ENCODE data around the gene SFN.
"Not testable (repeated sequence)": the region's sequence is repeated elsewhere in the genome, so short reads cannot be mapped to it uniquely, and the experiment has no call there.

The SFN gene

GRCh38 chr1:26831546-26832248 is 31.3 kb upstream of the SFN start:
- peaks cover 40% of the 10 kb centered on the region for H3K36me3 ChIP-seq (replicated peaks; ENCODE audit: low read depth, low read length)
- H2AFZ ChIP-seq (ENCODE audit: low read depth, low read length), result no peak overlapping the region
- no peak overlapping the region for H3K4me3 ChIP-seq (ENCODE audit: low read length)
- no peak overlapping the region for H3K27ac ChIP-seq (ENCODE audit: low read length)
- peaks cover 7% of the 10 kb centered on the region for H4K20me1 ChIP-seq (ENCODE audit: insufficient read depth, low read length)
- no peak for TF ChIP-seq CTCF (IDR thresholded peaks at IDR 0.05; ENCODE audit: low read depth, low read length)
- no peak for TF ChIP-seq EZH2phosphoT487 (IDR thresholded peaks at IDR 0.05; ENCODE audit: low read depth)
- no peak overlapping the region for H3K4me2 ChIP-seq (ENCODE audit: low read length)
- peaks cover 50% of the 10 kb centered on the region for H3K79me2 ChIP-seq (ENCODE audit: low read length)
- no peaks in the 10 kb centered on the region for H3K9me3 ChIP-seq (ENCODE audit: insufficient read depth, low read length)
- no peak overlapping the region for H3K9ac ChIP-seq (ENCODE audit: low read length)
- H3K4me1 ChIP-seq (ENCODE audit: low read length), result peaks cover 37% of the 10 kb centered on the region
- H3K27me3 ChIP-seq (ENCODE audit: low read depth, low read length), result no peaks in the 10 kb centered on the region

- TF ChIP-seq EZH2phosphoT487 (IDR thresholded peaks at IDR 0.05; ENCODE audit: low read depth) (no peak), CTCF (IDR thresholded peaks at IDR 0.05; ENCODE audit: low read depth, low read length) (no peak)
- H2AFZ ChIP-seq (ENCODE audit: low read depth, low read length), result no peak overlapping the region
- no peak overlapping the region for H3K4me3 ChIP-seq (ENCODE audit: low read length)
- peak overlapping the region; percentile 82; the same call in 1 of the 2 replicates for H3K27ac ChIP-seq (ENCODE audit: low read length)
- H3K4me2 ChIP-seq (ENCODE audit: low read length), result peak overlapping the region; percentile 80
- no peaks in the 10 kb centered on the region for H3K27me3 ChIP-seq (ENCODE audit: low read depth, low read length)
- H3K4me1 ChIP-seq (ENCODE audit: low read length), result peaks cover 37% of the 10 kb centered on the region
- H3K36me3 ChIP-seq (replicated peaks; ENCODE audit: low read depth, low read length), result peaks cover 40% of the 10 kb centered on the region
- no peak overlapping the region for H3K9ac ChIP-seq (ENCODE audit: low read length)
- peaks cover 43% of the 10 kb centered on the region for H3K79me2 ChIP-seq (ENCODE audit: low read length)
- peaks cover 7% of the 10 kb centered on the region for H4K20me1 ChIP-seq (ENCODE audit: insufficient read depth, low read length)
- no peaks in the 10 kb centered on the region for H3K9me3 ChIP-seq (ENCODE audit: insufficient read depth, low read length)
Measured at GRCh38 chr1:26832249-26832960, 30.5 kb upstream of the SFN start.

GRCh38 chr1:26833432-26834405 is 29.2 kb upstream of the SFN start:
- H3K4me1 ChIP-seq (ENCODE audit: low read length), result peaks cover 38% of the 10 kb centered on the region
- H3K4me3 ChIP-seq (ENCODE audit: low read length), result peak overlapping the region; percentile 57
- peaks cover 40% of the 10 kb centered on the region for H3K36me3 ChIP-seq (replicated peaks; ENCODE audit: low read depth, low read length)
- H3K27ac ChIP-seq (ENCODE audit: low read length), result peak overlapping the region; percentile 82
- H4K20me1 ChIP-seq (ENCODE audit: insufficient read depth, low read length), result peaks cover 7% of the 10 kb centered on the region
- peak overlapping the region; percentile 80 for H3K4me2 ChIP-seq (ENCODE audit: low read length)
- H3K27me3 ChIP-seq (ENCODE audit: low read depth, low read length), result no peaks in the 10 kb centered on the region
- peak overlapping the region; percentile 69 for H3K9ac ChIP-seq (ENCODE audit: low read length)
- no peak overlapping the region for H2AFZ ChIP-seq (ENCODE audit: low read depth, low read length)
- H3K9me3 ChIP-seq (ENCODE audit: insufficient read depth, low read length), result no peaks in the 10 kb centered on the region
- H3K79me2 ChIP-seq (ENCODE audit: low read length), result peaks cover 30% of the 10 kb centered on the region
- TF ChIP-seq CTCF (IDR thresholded peaks at IDR 0.05; ENCODE audit: low read depth, low read length) (0 out of 2 replicates have a peak, but pooled peaks have one; percentile 7), EZH2phosphoT487 (IDR thresholded peaks at IDR 0.05; ENCODE audit: low read depth) (no peak)

GRCh38 chr1:26837665-26838064 is 25.3 kb upstream of the SFN start:
- H3K9ac ChIP-seq (ENCODE audit: low read length); H3K4me3 ChIP-seq (ENCODE audit: low read length); H2AFZ ChIP-seq (ENCODE audit: low read depth, low read length); H3K79me2 ChIP-seq (ENCODE audit: low read length); H4K20me1 ChIP-seq (ENCODE audit: insufficient read depth, low read length); H3K4me2 ChIP-seq (ENCODE audit: low read length); H3K9me3 ChIP-seq (ENCODE audit: insufficient read depth, low read length); H3K27me3 ChIP-seq (ENCODE audit: low read depth, low read length): not testable (repeated sequence)
- H3K27ac ChIP-seq (ENCODE audit: low read length), result peak overlapping the region; percentile 100
- peaks cover 31% of the 10 kb centered on the region for H3K36me3 ChIP-seq (replicated peaks; ENCODE audit: low read depth, low read length)
- peaks cover 42% of the 10 kb centered on the region for H3K4me1 ChIP-seq (ENCODE audit: low read length)

All from OCI-LY3 (cell line).